Measurements from ENCODE around the gene RFPL4A.
"Not testable (repeated sequence)": the region's sequence is repeated elsewhere in the genome, so short reads cannot be mapped to it uniquely, and the experiment has no call there.

The RFPL4A gene

GRCh38 chr19:55758797-55759196, at the start of gene RFPL4A:
Gene RFPL4A (plus strand): TSS chr19:55759097. CDS start chr19:55761801, 2,704 bp downstream.
- not testable (repeated sequence) for DNase-seq (ENCODE audit: low spot score)

GRCh38 chr19:55711719-55712118, 47.2 kb upstream of the RFPL4A start:
- DNase-seq (ENCODE audit: low spot score), result no peak

GRCh38 chr19:55712804-55713631, 45.9 kb upstream of the RFPL4A start:
- DNase-seq (ENCODE audit: low spot score), result no peak

GRCh38 chr19:55716531-55716930, 42.4 kb upstream of the RFPL4A start:
- DNase-seq (ENCODE audit: low spot score), result no peak

- DNase-seq (ENCODE audit: low spot score), result no peak
Measured at GRCh38 chr19:55717251-55717650, 41.6 kb upstream of the RFPL4A start.

- not testable (repeated sequence) for DNase-seq (ENCODE audit: low spot score)
Measured at GRCh38 chr19:55717879-55718711, 40.8 kb upstream of the RFPL4A start.

GRCh38 chr19:55720214-55720746, 38.6 kb upstream of the RFPL4A start:
- DNase-seq (ENCODE audit: low spot score), result no peak

GRCh38 chr19:55720801-55721200, 38.1 kb upstream of the RFPL4A start:
- DNase-seq (ENCODE audit: low spot score), result no peak

- no peak for DNase-seq (ENCODE audit: low spot score)
Measured at GRCh38 chr19:55723491-55723890, 35.4 kb upstream of the RFPL4A start.

GRCh38 chr19:55730378-55730777, 28.5 kb upstream of the RFPL4A start:
- not testable (repeated sequence) for DNase-seq (ENCODE audit: low spot score)

- no peak for DNase-seq (ENCODE audit: low spot score)
Measured at GRCh38 chr19:55738302-55738701, 20.6 kb upstream of the RFPL4A start, which contains the start of gene NLRP9. Gene NLRP9 (minus strand): TSS chr19:55738402. CDS start chr19:55738374, 28 bp downstream.

GRCh38 chr19:55750715-55751114, 8.2 kb upstream of the RFPL4A start:
- no peak for DNase-seq (ENCODE audit: low spot score)

GRCh38 chr19:55753401-55753800, 5.5 kb upstream of the RFPL4A start:
- no peak for DNase-seq (ENCODE audit: low spot score)

- not testable (repeated sequence) for DNase-seq (ENCODE audit: low spot score)
Measured at GRCh38 chr19:55756808-55757207, 2.1 kb upstream of the RFPL4A start.

GRCh38 chr19:55766466-55766865, 7.6 kb downstream of the RFPL4A start:
- DNase-seq (ENCODE audit: low spot score), result no peak

GRCh38 chr19:55768818-55769217, 9.9 kb downstream of the RFPL4A start, which contains the start of gene RFPL4AL1:
Gene RFPL4AL1 (plus strand): TSS chr19:55769118. CDS start chr19:55771805, 2,687 bp downstream.
- not testable (repeated sequence) for DNase-seq (ENCODE audit: low spot score)

GRCh38 chr19:55769632-55770031, 10.7 kb downstream of the RFPL4A start:
- not testable (repeated sequence) for DNase-seq (ENCODE audit: low spot score)

- DNase-seq (ENCODE audit: low spot score), result no peak
Measured at GRCh38 chr19:55777528-55777927, 18.6 kb downstream of the RFPL4A start.

- DNase-seq (ENCODE audit: low spot score), result no peak
Measured at GRCh38 chr19:55778331-55778730, 19.4 kb downstream of the RFPL4A start.

- DNase-seq (ENCODE audit: low spot score), result no peak
Measured at GRCh38 chr19:55781112-55781511, 22.2 kb downstream of the RFPL4A start.

- DNase-seq (ENCODE audit: low spot score), result no peak
Measured at GRCh38 chr19:55795021-55795420, 36.1 kb downstream of the RFPL4A start.

GRCh38 chr19:55801416-55801815, 42.5 kb downstream of the RFPL4A start:
- DNase-seq (ENCODE audit: low spot score), result no peak

All from kidney capillary endothelial cell (primary cell).